ENCODE data around the gene TPTE. TPM values are rescaled to one million over a fixed set of nuclear protein-coding genes. Genes with fewer than 3 reads are reported as not detected.
"Not testable (repeated sequence)": the region's sequence is repeated elsewhere in the genome, so short reads cannot be mapped to it uniquely, and the experiment has no call there.

The TPTE gene
- total RNA-seq, 1 experiment from 2014 or later = not detected

DNA sequence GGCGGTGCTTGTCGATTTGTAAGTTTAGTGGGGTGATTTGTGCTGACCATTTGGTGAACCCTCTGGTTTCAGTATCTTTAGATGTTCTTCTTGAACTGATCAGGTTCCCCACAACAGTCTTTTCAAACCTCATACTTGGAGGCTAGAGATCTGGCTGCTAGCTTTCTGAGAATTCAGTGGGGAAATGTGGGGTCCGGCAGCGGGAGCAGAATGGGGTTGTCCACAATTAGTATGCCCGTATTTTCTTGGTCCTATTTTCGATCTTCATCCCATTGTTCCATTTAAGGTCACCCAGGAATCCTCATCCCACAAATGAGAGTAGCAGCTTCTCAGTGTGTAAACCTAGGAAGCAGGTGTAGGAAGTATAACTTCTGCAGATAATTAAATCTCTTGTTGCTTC lies 10.3 kb upstream of the TPTE start:
- Histone ChIP-seq H3K9me3 (ENCODE audit: control insufficient read depth in 1 of 2, insufficient read depth in 1 of 2, low read depth in 1 of 2, low read length in 2 of 2) (peaks cover 9 to 11% of the 10 kb centered on the region in 2 experiments; a peak in 3 of 4 replicates), H3K9me2 (ENCODE audit: insufficient read depth) (no peaks in the 10 kb centered on the region), H3K79me2 (ENCODE audit: insufficient read depth, low read length) (no peaks in the 10 kb centered on the region), H3K4me1 (ENCODE audit: control insufficient read depth in 1 of 2, insufficient read depth in 2 of 2, low read length in 2 of 2) (no peaks in the 10 kb centered on the region), H3K9ac (ENCODE audit: low read length) (no peak overlapping the region), H3K27me3 (ENCODE audit: insufficient read depth, low read length) (no peaks in the 10 kb centered on the region), H3K4me3 (replicated peaks in 1 of 2; ENCODE audit: low read depth in 1 of 2, low read length in 2 of 2) (no peak overlapping the region), H2AFZ (ENCODE audit: low read depth, low read length, poor library complexity, severe bottlenecking) (no peak overlapping the region), H3K4me2 (ENCODE audit: low read length) (no peak overlapping the region), H3K36me3 (ENCODE audit: control insufficient read depth in 1 of 2, insufficient read depth in 2 of 2, low read length in 2 of 2) (no peaks in the 10 kb centered on the region), H4K20me1 (ENCODE audit: insufficient read depth) (no peaks in the 10 kb centered on the region), H3K27ac (ENCODE audit: low read depth, low read length) (no peak overlapping the region)
- intact Hi-C loops (cut with micrococcal nuclease) = no loop called here
- ATAC-seq (no peak), DNase-seq (ENCODE audit: low read depth, low spot score) (no peak)
- no TSS peak for BruUV-seq (replicated peaks)
- TF ChIP-seq POLR2AphosphoS5 (IDR thresholded peaks at IDR 0.05; ENCODE audit: low read depth, low read length) (no peak), FOSL1 (IDR thresholded peaks at IDR 0.05; ENCODE audit: low read depth) (no peak), EZH2 (IDR thresholded peaks at IDR 0.05) (no peak), YY1 (IDR thresholded peaks at IDR 0.05; ENCODE audit: extremely low read depth, insufficient replicate concordance, low read depth, low read length) (no peak), CBX3 (IDR thresholded peaks at IDR 0.05; ENCODE audit: low read depth) (no peak), EZH2phosphoT487 (IDR thresholded peaks at IDR 0.05; ENCODE audit: borderline replicate concordance) (no peak), ELF1 (IDR thresholded peaks at IDR 0.05; ENCODE audit: borderline replicate concordance, low read depth) (no peak), TCF7L2 (IDR thresholded peaks at IDR 0.05; ENCODE audit: borderline replicate concordance, extremely low read depth, insufficient read depth, insufficient read length) (no peak)
- TF ChIP-seq, protein P1, sequence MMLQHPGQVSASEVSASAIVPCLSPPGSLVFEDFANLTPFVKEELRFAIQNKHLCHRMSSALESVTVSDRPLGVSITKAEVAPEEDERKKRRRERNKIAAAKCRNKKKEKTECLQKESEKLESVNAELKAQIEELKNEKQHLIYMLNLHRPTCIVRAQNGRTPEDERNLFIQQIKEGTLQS (IDR thresholded peaks at IDR 0.05) = no peak
- CTCF ChIA-PET = no interaction called here
- POLR2A ChIA-PET = no interaction called here
- RAD21 ChIA-PET (ENCODE audit: low non-redundant PET in 1 of 2, low total read pairs in 2 of 2, uncharacterized antibody in 2 of 2, unreplicated experiment in 2 of 2) = no interaction called here

DNA sequence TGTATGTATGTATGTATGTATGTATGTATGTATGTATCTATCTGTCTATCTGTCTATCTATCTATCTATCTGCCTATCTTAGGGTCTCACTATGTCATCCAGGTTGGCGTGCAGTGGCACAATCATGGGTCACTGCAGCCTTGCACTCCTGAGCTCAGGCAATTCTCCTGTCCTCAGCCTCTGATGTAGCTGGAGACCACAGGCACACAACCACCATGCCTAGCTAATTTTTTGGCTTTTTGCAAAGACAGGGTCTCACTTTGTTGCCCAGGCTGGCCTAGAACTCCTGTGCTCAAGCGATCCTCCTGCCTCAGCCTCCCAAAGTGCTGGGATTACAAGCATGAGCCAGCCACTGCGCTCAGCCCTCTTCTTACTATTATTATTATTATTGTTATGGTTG lies 4.5 kb upstream of the TPTE start:
- H3K4me3 ChIP-seq (replicated peaks in 1 of 2; ENCODE audit: low read depth in 1 of 2, low read length in 2 of 2); H4K20me1 ChIP-seq (ENCODE audit: insufficient read depth); H3K79me2 ChIP-seq (ENCODE audit: insufficient read depth, low read length); BruUV-seq (replicated peaks); POLR2A ChIA-PET; H2AFZ ChIP-seq (ENCODE audit: low read depth, low read length, poor library complexity, severe bottlenecking); H3K4me2 ChIP-seq (ENCODE audit: low read length); CTCF ChIA-PET; H3K4me1 ChIP-seq (ENCODE audit: control insufficient read depth in 1 of 2, insufficient read depth in 2 of 2, low read length in 2 of 2); ATAC-seq; DNase-seq (ENCODE audit: low read depth, low spot score); H3K27me3 ChIP-seq (ENCODE audit: insufficient read depth, low read length); intact Hi-C loops (cut with micrococcal nuclease); H3K9ac ChIP-seq (ENCODE audit: low read length); H3K9me2 ChIP-seq (ENCODE audit: insufficient read depth); H3K36me3 ChIP-seq (ENCODE audit: control insufficient read depth in 1 of 2, insufficient read depth in 2 of 2, low read length in 2 of 2); H3K27ac ChIP-seq (ENCODE audit: low read depth, low read length); RAD21 ChIA-PET (ENCODE audit: low non-redundant PET in 1 of 2, low total read pairs in 2 of 2, uncharacterized antibody in 2 of 2, unreplicated experiment in 2 of 2): not testable (repeated sequence)
- peaks cover 17 to 25% of the 10 kb centered on the region in 2 experiments; a peak in 3 of 4 replicates for H3K9me3 ChIP-seq (ENCODE audit: control insufficient read depth in 1 of 2, insufficient read depth in 1 of 2, low read depth in 1 of 2, low read length in 2 of 2)

DNA sequence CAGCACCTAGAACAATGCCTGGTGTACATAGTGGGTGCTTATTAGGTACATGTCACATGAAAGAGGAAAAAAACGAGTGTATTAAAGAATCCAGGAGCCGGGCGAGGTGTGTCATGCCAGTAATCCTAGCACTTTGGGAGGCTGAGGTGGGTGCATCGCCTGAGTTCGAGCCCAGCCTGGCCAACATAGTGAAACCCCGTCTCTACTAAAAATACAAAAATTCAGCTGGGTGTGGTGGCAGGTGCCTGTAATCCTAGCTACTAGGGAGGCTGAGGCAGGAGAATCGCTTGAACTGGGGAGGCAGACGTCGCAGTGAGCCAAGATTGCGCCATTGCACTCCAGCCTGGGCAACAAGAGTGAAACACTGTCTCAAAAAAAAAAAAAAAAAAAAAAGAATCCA lies 3.5 kb upstream of the TPTE start:
- H3K9me2 ChIP-seq (ENCODE audit: insufficient read depth); H3K27ac ChIP-seq (ENCODE audit: low read depth, low read length); RAD21 ChIA-PET (ENCODE audit: low non-redundant PET in 1 of 2, low total read pairs in 2 of 2, uncharacterized antibody in 2 of 2, unreplicated experiment in 2 of 2); intact Hi-C loops (cut with micrococcal nuclease); H2AFZ ChIP-seq (ENCODE audit: low read depth, low read length, poor library complexity, severe bottlenecking); POLR2A ChIA-PET; CTCF ChIA-PET; DNase-seq (ENCODE audit: low read depth, low spot score); H3K4me2 ChIP-seq (ENCODE audit: low read length); H4K20me1 ChIP-seq (ENCODE audit: insufficient read depth); H3K79me2 ChIP-seq (ENCODE audit: insufficient read depth, low read length); H3K4me1 ChIP-seq (ENCODE audit: control insufficient read depth in 1 of 2, insufficient read depth in 2 of 2, low read length in 2 of 2); H3K27me3 ChIP-seq (ENCODE audit: insufficient read depth, low read length); H3K4me3 ChIP-seq (replicated peaks in 1 of 2; ENCODE audit: low read depth in 1 of 2, low read length in 2 of 2); H3K9ac ChIP-seq (ENCODE audit: low read length); ATAC-seq; BruUV-seq (replicated peaks); H3K36me3 ChIP-seq (ENCODE audit: control insufficient read depth in 1 of 2, insufficient read depth in 2 of 2, low read length in 2 of 2): not testable (repeated sequence)
- H3K9me3 ChIP-seq (ENCODE audit: control insufficient read depth in 1 of 2, insufficient read depth in 1 of 2, low read depth in 1 of 2, low read length in 2 of 2) = peaks cover 17 to 27% of the 10 kb centered on the region in 2 experiments; a peak in 3 of 4 replicates
